Stimulated activated CD4-positive, alpha-beta T cell treated with anti-CD3 and anti-CD28 coated beads, Interleukin-1b, Interleukin-23, amount 100 ng/mL, for 24 hours (primary cell): ENCODE data around the gene RHEB.

Experiments
- DNase-seq, 4 experiments: peaks; one replicate each; pipeline ENCODE4 v3.0.0-alpha.2; 2020; ENCODE audit warnings: low read depth in 4 of 4, low spot score in 1 of 4

RHEB gene

DNA sequence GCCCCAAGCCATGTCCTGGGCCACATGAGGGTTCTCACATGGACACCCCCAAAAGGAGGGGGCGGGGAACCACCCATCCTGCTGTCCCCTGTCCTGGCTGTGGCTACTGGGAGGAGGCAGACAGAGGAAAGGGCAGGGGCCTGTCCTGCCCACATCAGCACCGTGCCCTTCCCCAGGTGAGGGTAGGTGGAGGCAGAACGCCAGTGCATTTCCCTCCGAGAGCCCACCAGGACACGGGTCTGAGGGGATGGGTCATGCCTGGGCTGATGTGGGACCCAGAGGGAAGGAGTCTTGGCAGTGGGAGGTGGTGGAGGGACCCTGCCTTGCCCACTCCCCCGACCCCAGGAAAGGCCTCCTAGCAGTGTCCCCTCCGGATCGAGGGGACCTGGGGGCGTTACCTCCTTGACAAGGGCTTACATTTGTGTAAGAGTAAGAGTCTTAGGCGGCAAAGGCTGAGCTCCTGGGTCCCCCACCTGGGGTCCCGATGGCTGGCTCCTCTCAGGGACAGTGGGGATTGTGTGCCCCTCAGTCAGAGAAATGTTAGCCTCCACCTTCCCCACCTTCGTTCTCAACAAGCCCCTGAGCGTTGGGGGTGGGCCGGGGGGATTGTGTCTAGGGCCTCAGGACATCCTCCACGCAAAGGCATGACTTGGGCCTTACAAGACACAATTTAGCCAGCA, 85.8 kb downstream of the RHEB start:
- DNase-seq, result no peak

DNA sequence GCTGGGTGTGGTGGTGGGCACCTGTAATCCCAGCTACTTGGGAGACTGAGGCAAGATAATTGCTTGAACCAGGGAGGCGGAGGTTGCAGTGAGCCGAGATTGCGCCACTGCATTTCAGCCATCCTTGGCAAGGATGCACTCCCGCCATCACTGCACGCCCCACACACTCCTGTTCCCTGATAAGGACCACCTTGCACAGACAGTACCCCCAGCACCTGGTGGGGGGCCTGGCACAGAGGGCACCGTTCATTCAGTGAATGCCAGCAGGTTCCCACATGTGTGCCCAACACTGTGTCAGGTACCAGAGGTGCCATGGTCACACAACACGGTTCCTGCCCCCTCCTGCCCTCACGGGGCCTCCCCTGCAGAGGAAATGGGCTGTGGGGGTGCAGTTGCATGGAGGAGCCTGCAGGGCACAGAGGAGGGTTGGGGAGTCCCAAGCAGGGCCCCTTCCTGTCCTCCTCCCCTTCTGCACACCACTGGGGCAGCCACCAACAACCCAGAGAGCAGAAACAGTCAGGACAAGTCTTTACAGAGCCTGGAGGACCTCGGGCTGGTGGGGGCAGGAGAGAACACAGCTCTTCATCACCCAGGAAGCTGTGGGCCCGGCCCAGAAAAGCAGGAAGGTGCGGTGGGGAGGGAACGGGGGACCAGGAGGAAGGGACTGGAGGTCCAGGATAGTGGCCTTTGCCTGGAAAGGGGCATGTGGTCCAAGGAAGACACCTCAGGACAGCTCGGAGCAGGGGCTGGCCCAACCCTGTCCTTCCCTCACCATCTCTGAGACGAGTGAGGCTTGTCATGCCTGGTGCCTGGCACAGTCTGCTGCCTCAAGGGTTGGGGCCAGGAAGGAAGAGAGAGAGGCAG, 86.8 kb downstream of the RHEB start:
- DNase-seq, result peak in 1 of 4 experiments; percentile 36

DNA sequence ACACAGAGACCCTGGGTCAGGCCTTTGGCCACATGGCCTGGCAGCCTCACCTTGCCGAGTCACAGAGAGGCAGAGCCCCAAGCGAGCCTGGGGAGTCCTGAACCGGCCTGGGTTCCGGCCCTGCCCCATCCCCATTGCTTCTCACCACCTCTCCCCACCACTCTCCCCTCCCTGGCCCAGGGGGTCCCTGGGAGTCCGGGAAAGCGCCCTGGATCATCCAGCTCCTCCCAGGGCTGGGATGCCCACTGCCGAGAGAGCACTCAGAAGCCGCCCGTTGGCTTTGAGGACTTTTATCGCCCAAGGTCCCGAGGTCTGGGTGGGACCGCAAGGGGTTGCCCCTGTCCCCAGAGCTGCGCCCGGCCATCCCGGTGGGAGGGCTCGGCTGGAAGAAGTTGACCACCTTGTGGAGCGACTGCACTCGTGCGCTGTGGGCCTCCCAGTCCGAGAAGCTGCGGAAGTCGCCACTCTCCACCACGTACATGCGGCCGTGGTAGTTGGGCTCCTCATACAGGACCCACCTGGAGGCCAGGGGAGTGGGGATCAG, 87.9 kb downstream of the RHEB start:
- DNase-seq, result no peak

- DNase-seq, result no peak
Measured at GRCh38 chr7:151431281-151431767, 88.4 kb downstream of the RHEB start.

DNA sequence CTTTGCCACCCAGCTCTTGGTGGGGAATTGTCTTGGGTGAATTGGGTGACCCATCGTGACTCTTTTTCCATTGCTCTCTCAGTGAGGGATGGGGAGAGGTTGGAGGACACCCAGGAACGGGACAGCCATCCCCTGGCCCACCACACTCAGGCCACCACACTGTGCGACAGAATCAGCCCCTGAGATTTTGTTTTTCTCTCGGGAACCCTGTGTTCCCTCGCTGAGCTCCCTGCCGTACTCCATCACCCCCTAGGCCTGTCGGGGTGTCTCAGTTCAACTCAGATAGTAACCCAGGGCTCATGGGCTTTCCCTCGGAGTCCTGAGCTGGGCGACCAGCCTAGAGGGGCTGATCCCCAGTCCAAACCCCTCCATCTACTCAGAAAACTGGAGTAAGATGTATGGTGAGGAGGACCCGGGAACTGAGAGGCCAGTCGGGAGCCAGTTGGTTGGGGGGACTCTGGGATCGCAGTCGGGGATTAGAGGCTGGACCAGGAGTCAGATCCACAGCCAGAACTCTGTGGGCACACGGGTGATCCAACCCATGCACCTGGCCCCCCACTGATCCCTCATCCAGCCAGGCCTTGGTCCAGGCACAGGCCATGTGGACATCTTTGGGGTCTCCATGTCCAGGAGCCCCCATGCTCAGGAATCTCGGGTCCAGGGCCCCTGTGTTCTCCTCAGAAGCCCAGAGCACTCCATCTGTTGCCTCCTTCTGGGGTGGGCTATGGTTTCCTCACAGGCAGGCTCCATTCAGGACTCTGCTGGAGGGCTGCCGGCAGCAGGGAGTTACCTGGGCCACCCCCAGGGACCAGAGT, 89.1 kb downstream of the RHEB start:
- no peak for DNase-seq

DNA sequence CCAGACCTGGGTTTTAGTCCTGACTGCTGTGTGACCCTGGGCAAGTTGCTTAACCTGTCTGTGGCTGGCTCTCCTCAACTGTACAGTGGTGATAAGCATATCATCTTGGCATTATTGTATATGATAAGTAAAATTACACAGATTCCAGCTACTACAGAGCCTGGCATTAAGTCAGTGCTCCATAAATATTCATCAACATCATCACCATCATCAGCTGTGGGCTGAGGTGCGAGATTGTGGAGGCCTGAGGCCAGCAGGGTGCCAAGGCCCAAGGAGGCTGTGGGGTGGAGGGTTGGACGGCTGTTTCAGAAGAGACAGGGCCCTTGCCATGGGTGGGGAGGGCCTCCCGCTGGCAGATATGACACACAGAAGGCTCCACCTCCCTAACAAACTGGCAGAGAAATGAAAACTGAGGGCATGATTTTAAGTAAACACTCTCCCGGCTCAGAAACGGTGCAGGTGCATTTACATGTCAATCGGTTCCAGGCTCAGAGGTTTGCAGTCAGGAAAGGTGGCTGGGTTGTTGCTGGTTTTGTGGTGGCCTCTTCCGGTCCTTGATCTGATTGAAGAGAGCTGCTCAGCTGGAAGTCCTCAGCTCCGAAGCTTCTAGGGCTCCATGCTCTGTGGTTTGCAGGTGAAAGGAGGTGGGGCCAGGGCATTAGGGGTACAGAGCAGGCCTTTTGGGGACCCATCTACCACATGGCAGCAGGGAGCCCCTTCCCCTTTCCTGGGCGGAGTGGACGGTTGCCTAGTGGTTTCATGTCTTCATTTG, 89.9 kb downstream of the RHEB start:
- DNase-seq, result no peak

DNA sequence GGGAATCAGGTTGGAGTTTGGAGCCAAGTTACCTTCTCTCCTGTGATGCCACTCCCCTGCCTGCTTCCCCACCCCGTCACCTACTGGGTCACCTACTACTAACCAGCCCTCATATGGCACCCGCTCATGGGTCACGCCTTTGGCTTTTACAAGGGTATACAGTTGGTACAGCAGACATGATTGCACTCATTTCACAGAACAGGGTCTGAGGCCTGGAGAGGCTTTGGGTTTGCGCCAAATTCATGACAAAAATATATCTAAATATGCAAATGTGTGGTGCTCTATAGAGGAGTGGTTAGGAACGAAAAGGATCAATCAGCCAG, 90.5 kb downstream of the RHEB start:
- no peak for DNase-seq

- no peak for DNase-seq
Measured at GRCh38 chr7:151428378-151429236, 91.1 kb downstream of the RHEB start.

DNA sequence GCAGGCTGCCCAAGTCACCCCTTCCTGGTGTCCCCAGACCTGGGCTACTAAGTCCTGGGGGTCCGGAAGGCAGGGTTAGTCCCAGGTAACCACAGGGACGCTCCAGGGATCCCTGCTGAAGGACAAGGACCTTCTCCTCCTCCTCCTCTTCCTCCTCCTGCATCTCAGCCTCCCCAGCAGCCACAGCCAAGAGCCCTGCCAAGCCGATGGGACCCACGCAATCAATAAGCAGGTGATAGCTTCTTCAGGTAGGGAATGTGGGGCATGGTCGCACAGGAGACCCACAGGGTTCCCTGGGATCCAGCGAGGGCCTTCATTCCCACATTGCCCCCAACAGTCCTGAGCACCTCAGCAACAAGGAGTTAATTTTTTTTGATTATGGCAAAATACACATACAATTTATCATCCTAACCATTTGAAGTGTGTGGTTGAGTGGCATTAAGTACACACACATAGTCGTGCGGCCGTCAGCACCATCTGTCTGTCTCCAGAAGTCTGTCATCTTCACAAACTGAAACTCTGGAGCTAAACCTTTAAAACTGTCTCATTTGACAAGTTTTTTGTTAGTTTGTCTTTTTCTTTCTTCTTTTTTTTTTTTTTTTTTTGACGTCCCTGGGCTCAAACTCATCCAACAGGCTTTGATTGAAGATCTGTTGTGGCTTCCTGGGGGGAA, 91.9 kb downstream of the RHEB start:
- DNase-seq, result no peak

GRCh38 chr7:151426904-151427704, 92.6 kb downstream of the RHEB start:
- DNase-seq, result no peak

GRCh38 chr7:151426441-151426903, 93.2 kb downstream of the RHEB start:
- no peak for DNase-seq

DNA sequence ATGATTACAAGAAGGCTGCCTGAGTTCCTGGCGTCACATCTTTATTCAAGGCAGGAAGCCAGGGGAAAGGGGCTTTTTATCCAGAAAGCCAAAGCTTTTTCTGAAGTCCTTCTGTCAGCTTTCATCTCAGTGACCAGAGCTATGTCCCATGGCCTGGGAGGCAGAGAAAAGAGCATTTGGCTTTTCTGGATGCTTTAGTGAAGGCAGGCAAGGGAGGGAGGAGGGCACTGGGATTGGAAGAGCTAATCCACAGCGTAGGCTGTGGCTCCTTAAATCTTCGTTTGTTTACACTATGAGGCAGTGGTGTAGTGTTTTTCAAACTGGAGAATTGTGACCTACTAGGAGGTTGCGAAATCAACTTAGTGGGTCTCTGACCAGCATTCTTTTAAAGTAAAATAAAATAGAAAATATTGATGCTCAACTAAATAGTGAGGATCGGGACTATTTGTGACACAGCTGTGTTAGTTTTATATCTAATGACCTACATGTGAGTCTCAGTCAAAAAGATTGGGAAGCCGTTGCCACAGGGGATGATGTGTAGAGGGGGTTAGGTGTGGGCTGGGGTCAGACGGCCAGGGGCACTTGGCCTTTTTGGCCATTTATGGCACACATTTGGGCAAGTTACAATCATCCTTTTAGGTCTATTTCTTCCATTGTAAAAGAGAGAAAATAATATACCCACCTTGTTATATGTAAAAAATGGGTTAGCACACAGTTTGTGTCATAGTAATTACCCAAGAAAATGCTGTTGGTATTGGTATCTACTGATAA, 93.8 kb downstream of the RHEB start:
- DNase-seq, result no peak

DNA sequence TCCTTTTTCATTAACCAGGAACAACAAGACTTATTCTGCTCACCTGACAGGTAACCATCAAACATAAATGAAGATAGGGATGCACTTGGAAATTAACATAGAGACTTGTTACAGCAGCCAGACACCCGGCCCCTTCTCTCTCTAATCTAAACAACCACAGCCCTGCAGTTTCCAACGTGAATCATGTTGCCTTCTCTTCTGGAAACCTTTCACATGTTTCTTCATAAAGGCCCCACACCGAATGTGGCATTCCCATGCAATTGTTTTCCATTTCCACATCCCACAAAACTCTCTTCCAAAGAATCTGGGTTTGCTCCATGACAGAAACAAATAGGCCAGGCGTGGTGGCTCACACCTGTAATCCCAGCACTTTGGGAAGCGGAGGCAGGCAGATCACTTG, 94.9 kb downstream of the RHEB start:
- no peak for DNase-seq

DNA sequence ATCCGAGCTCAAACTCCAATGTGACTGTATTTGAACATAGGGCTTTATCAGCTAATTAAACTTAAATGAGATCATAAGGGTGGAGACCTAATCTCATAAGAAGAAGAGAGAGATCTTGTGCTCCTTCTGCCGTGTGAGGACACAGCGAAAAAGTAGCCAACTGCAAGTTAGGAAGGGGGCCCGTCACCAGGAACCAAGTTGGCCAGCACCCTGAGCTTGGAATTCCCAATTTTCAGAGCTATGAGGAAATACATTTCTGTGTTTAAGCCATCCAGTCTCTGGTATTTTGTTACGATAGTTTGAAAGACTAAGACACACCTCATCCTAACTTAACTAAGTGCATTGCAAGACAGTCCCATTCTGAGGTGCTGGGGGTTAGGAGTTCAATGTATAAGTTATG, 95.8 kb downstream of the RHEB start:
- no peak for DNase-seq

DNA sequence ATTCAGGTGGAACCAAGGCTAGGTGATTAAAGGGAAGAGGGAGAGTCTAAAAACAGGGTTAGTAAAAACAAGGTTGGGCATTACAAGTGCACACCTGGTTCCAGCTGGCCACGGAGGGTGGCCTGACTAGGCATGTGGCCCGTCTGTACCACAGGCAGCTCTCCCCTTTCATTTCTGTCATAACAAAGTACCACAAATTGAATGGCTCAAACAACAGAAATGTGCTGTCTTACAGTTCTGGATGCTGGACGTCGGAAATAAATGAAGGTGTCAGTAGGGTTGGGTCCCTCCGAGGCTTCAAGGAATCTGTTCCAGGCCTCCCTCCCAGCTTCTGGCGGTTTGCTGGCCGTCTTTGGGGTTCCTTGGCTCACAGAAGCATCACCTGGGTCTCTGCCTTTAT, 96.5 kb downstream of the RHEB start:
- DNase-seq, result no peak

GRCh38 chr7:151422212-151422611, 97.5 kb downstream of the RHEB start:
- no peak for DNase-seq

DNA sequence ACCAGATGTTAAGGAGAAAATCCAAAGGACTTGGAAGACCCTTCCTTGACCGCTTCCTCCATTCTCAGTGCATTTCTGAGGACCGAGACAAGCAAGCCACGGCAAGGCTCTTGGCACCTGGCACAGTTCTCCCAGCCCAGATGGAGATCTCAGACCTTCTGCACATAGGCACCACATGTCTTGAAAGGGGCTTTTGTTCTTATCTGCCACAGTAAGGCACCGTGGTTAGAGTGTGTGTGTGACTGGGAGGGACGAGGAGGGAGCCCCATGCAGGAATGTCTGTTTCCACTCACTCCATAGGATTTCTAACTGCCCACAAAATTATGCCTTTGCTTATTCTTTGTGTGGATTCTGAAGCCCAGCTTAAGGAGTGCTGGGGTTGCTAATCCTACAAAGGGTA, 99.6 kb downstream of the RHEB start:
- DNase-seq, result no peak

GRCh38 chr7:151416941-151417315, 102.8 kb downstream of the RHEB start:
- DNase-seq, result no peak
